ENCODE data around the gene CASR.

DNA sequence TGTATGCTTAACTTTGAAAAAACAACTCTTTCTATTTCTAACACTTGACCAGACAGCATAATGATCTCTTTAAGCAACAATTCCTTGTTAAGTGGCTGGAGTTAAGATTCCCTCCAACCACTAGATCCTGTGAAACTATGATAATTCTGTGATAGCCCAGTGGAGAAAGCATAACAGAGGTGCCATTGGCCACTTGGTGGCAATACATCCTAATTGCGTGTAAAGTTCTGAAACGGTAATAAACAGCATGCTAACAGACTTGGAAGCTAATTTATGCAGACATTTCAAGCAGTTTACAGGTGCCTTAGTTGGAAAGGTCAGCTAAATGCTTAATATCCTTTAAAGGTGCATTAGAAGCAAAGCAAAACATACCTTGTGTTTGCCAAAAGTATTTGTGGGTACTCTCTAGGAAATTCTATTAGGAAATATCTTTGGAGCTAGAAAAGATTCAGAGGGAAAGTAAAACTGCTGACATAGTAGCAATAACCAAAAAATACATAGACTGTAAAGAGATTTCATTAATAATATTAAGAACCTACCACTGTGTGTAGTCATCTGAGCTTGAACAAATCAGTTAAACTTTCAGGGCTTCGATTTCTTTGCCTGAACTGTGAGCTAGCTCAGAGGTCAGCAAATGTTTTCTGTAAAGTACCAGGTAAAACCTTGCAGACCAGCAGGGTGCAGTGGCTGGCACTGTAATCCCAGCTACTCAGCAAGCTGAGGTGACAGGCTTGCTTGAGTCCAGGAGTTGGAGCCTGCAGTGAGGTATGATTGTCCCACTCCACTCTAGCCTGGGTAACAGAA lies 122.6 kb downstream of the CASR start:
- no peak for TF ChIP-seq EZH2 (IDR thresholded peaks at IDR 0.05)
- no peak for TF ChIP-seq POLR2AphosphoS5 (IDR thresholded peaks at IDR 0.05; ENCODE audit: borderline replicate concordance, low read depth, low read length)
